NB4 (cell line): ENCODE data around the gene COX5B.

Experiments
- DNase-seq: peaks from one replicate; pipeline ENCODE4 v3.0.0; 2010; ENCODE audit warnings: low read depth
- H3K4me3 ChIP-seq: one replicate; pipeline ENCODE4 v1.5.1; 2011; ENCODE audit warnings: mild to moderate bottlenecking, low read depth, low read length, moderate library complexity
- CTCF ChIP-seq: IDR thresholded peaks from one replicate; pipeline ENCODE4 v1.5.1; 2012; ENCODE audit warnings: low read depth, low read length
- MYC ChIP-seq: IDR thresholded peaks from 2 replicates; pipeline ENCODE4 v1.6.1; 2011; ENCODE audit warnings: low read depth, low read length
- POLR2A ChIP-seq: IDR thresholded peaks from 2 replicates; pipeline ENCODE4 v1.6.1; 2011; ENCODE audit warnings: mild to moderate bottlenecking; ENCODE audit not compliant: insufficient read length; ENCODE audit errors: extremely low read depth
- TF ChIP-seq, protein P1 (sequence below): IDR thresholded peaks from 2 replicates; pipeline ENCODE4 v1.6.1; 2011; ENCODE audit warnings: low read depth, low read length

The COX5B gene

GRCh38 chr2:97653874-97654273 lies 8.0 kb downstream of the COX5B start:
- DNase-seq, result no peak
- TF ChIP-seq POLR2A, result no peak
- no peak for TF ChIP-seq MYC
- TF ChIP-seq, protein P1, sequence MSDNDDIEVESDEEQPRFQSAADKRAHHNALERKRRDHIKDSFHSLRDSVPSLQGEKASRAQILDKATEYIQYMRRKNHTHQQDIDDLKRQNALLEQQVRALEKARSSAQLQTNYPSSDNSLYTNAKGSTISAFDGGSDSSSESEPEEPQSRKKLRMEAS, result no peak
- no peak for TF ChIP-seq CTCF
- no peak overlapping the region for H3K4me3 ChIP-seq

DNA sequence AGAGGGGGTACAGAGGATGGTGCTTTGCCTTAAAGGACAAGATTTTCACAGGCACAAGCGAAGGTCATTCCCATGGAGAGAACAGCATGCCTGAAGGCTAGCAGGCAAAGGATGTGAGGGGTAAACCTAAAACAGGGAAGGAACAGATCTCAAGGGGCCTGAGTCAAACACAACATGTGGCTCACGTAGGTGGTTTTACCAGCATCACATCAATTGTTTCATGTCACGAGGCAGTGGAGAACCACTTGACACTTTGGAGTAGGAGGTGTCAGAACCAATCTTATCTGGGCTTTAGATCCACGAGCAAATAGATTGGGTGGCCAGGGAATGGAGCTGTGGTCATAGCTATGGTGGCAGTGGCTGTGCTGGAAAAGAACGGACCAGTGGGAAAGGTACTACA lies 8.4 kb downstream of the COX5B start:
- H3K4me3 ChIP-seq, result no peak overlapping the region
- no peak for DNase-seq
- TF ChIP-seq, protein P1, result no peak
- TF ChIP-seq CTCF (no peak), POLR2A (no peak), MYC (no peak)

DNA sequence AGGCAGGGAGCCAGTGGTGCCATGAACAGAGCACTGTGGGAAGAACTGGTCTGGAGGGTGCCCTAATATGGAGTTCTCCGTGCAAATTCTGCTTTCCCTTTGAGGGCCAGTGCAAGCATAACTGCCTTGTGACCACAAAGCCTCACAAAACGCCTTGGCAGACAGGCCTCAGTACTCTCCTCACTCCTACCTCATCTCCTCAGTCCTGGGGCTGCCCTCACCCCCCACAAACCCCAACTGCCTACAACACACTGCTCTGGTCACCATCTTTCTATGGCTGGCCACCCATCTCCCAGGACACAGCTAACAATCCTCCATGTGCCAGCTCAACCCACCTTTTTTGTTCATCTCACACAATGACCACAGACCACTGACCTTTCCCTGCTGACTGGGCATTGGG lies 8.9 kb downstream of the COX5B start:
- no peak for DNase-seq
- no peak for TF ChIP-seq POLR2A
- TF ChIP-seq CTCF, result no peak
- TF ChIP-seq, protein P1, result no peak
- TF ChIP-seq MYC, result no peak
- H3K4me3 ChIP-seq, result no peak overlapping the region

GRCh38 chr2:97656129-97656755 lies 10.4 kb downstream of the COX5B start:
- no peak overlapping the region for H3K4me3 ChIP-seq
- no peak for DNase-seq
- TF ChIP-seq POLR2A (no peak), MYC (no peak), CTCF (no peak)
- TF ChIP-seq, protein P1, result no peak

- TF ChIP-seq, protein P1, result no peak
- no peak for TF ChIP-seq CTCF
- TF ChIP-seq POLR2A, result no peak
- TF ChIP-seq MYC, result no peak
- no peak for DNase-seq
- no peak overlapping the region for H3K4me3 ChIP-seq
Observed at GRCh38 chr2:97656905-97657587, 11.2 kb downstream of the COX5B start.
